Measurements from ENCODE around the gene NFASC. TPM values are rescaled to one million over a fixed set of nuclear protein-coding genes. Genes with fewer than 3 reads are reported as not detected.

NFASC gene
- polyA plus RNA-seq, 3 donors, result 0.08 TPM; not detected in 2

GRCh38 chr1:204873714-204874113 is 3.1 kb downstream of the NFASC start:
- intact Hi-C loops (cut with micrococcal nuclease), result no loop called here
- H3K4me3 Mint-ChIP-seq, result no peak overlapping the region
- Histone ChIP-seq H3K27me3 (ENCODE audit: control insufficient read depth in 2 of 2, insufficient read depth in 2 of 2, low read length in 2 of 2) (peaks cover 0 to 4% of the 10 kb centered on the region in 2 donors), H3K4me3 (replicated peaks in 1 of 3; ENCODE audit: low read depth in 2 of 3, low read length in 3 of 3) (no peak overlapping the region), H3K4me1 (ENCODE audit: control insufficient read depth in 1 of 2, insufficient read depth in 2 of 2, low read length in 2 of 2) (no peaks in the 10 kb centered on the region), H3K36me3 (replicated peaks in 1 of 2; ENCODE audit: control insufficient read depth in 1 of 2, insufficient read depth in 2 of 2, low read length in 2 of 2) (no peaks in the 10 kb centered on the region), H3K27ac (ENCODE audit: low read depth in 1 of 2, low read length in 2 of 2) (no peak overlapping the region), H3K9ac (ENCODE audit: insufficient read depth, low read length, poor library complexity, severe bottlenecking) (no peak overlapping the region), H3K79me2 (ENCODE audit: insufficient read depth, low read length) (no peaks in the 10 kb centered on the region), H3K4me2 (replicated peaks; ENCODE audit: extremely low read depth, low read length, poor library complexity, severe bottlenecking) (no peak overlapping the region), H2AFZ (ENCODE audit: insufficient read depth, low read depth, low read length, poor library complexity, severe bottlenecking) (no peak overlapping the region), H3K9me3 (replicated peaks in 1 of 2; ENCODE audit: control insufficient read depth in 1 of 2, insufficient read depth in 1 of 2, low read length in 2 of 2) (no peaks in the 10 kb centered on the region), H4K20me1 (ENCODE audit: insufficient read depth, low read length) (no peaks in the 10 kb centered on the region)
- 71% methylated on average over 1 of the region's 2 CpGs for WGBS (ENCODE audit: insufficient coverage)
- peak overlapping the region in 1 of 7 donors; percentile 21 for H3K27ac Mint-ChIP-seq
- no peaks in the 10 kb centered on the region for H3K36me3 Mint-ChIP-seq
- TF ChIP-seq CTCF (IDR thresholded peaks at IDR 0.05), result no peak
- no peak for DNase-seq
- H3K4me1 Mint-ChIP-seq, result no peaks in the 10 kb centered on the region
- no peaks in the 10 kb centered on the region for H3K9me3 Mint-ChIP-seq
- peaks cover 8 to 22% (median 17%) of the 10 kb centered on the region in 3 donors for H3K27me3 Mint-ChIP-seq (ENCODE audit: low read depth in 3 of 3)

- peaks cover 2 to 6% of the 10 kb centered on the region in 2 donors for H3K27me3 ChIP-seq (ENCODE audit: control insufficient read depth in 2 of 2, insufficient read depth in 2 of 2, low read length in 2 of 2)
- no peak overlapping the region for H3K4me3 ChIP-seq (replicated peaks in 1 of 3; ENCODE audit: low read depth in 2 of 3, low read length in 3 of 3)
- intact Hi-C loops (cut with micrococcal nuclease), result no loop called here
- H3K27me3 Mint-ChIP-seq (ENCODE audit: low read depth in 3 of 3), result peaks cover 9 to 20% (median 18%) of the 10 kb centered on the region in 3 donors
- H3K4me3 Mint-ChIP-seq, result no peak overlapping the region
- H3K9me3 ChIP-seq (replicated peaks in 1 of 2; ENCODE audit: control insufficient read depth in 1 of 2, insufficient read depth in 1 of 2, low read length in 2 of 2), result no peaks in the 10 kb centered on the region
- no peaks in the 10 kb centered on the region for H3K9me3 Mint-ChIP-seq
- WGBS (ENCODE audit: insufficient coverage), result 88% methylated on average over 10 of the region's 10 CpGs
- H3K36me3 Mint-ChIP-seq, result no peaks in the 10 kb centered on the region
- no peaks in the 10 kb centered on the region for H3K79me2 ChIP-seq (ENCODE audit: insufficient read depth, low read length)
- no peaks in the 10 kb centered on the region for H3K4me1 ChIP-seq (ENCODE audit: control insufficient read depth in 1 of 2, insufficient read depth in 2 of 2, low read length in 2 of 2)
- H3K27ac Mint-ChIP-seq, result no peak overlapping the region
- H3K9ac ChIP-seq (ENCODE audit: insufficient read depth, low read length, poor library complexity, severe bottlenecking), result no peak overlapping the region
- H2AFZ ChIP-seq (ENCODE audit: insufficient read depth, low read depth, low read length, poor library complexity, severe bottlenecking), result no peak overlapping the region
- no peaks in the 10 kb centered on the region for H3K36me3 ChIP-seq (replicated peaks in 1 of 2; ENCODE audit: control insufficient read depth in 1 of 2, insufficient read depth in 2 of 2, low read length in 2 of 2)
- no peaks in the 10 kb centered on the region for H3K4me1 Mint-ChIP-seq
- no peak for DNase-seq
- H3K4me2 ChIP-seq (replicated peaks; ENCODE audit: extremely low read depth, low read length, poor library complexity, severe bottlenecking), result no peak overlapping the region
- H4K20me1 ChIP-seq (ENCODE audit: insufficient read depth, low read length), result no peaks in the 10 kb centered on the region
- H3K27ac ChIP-seq (ENCODE audit: low read depth in 1 of 2, low read length in 2 of 2), result no peak overlapping the region
- TF ChIP-seq CTCF (IDR thresholded peaks at IDR 0.05), result no peak
These were observed 3.6 kb downstream of the NFASC start for GRCh38 chr1:204874274-204874673.

All from CD14-positive monocyte (primary cell).